Measurements from ENCODE around the gene LRRC63. TPM values are rescaled to one million over a fixed set of nuclear protein-coding genes. Genes with fewer than 3 reads are reported as not detected.

LRRC63 gene
- total RNA-seq, 1 experiment from 2014 or later = not detected

DNA sequence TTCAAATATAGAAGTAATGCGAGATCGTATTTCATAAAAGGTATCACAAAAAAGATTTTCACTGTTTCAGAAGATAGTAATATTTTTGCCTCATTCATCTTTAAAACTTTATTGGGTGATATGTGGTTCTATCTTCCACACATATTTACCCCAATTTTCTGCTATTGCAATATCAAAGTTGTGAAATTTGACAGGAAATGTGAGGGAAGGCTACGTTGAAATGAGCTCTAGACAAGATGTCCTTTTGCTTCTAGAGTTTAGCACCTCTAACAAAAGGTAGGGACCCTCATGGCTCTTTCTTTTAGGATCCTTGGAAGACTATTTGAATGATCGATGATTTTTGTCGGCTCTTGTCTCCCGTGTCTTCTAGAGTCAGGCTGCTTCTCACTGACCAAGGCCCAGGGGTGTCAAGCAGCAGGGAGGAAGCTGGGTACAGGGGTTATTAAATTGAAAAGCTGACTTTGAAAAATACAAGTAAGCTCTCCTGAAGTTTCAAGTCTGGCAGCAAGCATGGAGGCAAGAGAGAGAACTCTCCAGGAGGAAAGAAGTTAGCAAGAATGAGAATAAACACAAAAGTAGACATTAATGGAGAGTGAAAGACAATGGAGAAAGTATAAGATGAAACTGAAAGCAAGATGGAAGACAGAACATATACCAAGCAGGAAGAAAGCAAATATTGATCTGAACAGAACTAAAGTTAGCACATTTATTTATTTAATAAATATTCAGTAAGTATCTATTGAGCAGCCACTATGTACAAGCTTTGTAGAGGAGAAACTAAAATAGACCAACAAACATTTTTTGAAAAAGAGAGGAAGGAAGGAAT is 101.9 kb downstream of the LRRC63 start:
- H3K9me3 Mint-ChIP-seq (ENCODE audit: unreplicated experiment) = peaks cover 11% of the 10 kb centered on the region
- Histone ChIP-seq H3K4me3 (ENCODE audit: low read depth, low read length) (no peak overlapping the region), H3K9me3 (no peaks in the 10 kb centered on the region), H3K36me3 (ENCODE audit: control insufficient read depth, insufficient read depth, low read length) (no peaks in the 10 kb centered on the region), H3K4me1 (no peaks in the 10 kb centered on the region), H3K27me3 (replicated peaks; ENCODE audit: control insufficient read depth, insufficient read depth, low read length) (no peaks in the 10 kb centered on the region)
- no TSS peak for BruUV-seq (replicated peaks)
- peaks cover 7% of the 10 kb centered on the region for H3K4me1 Mint-ChIP-seq (ENCODE audit: low read depth, unreplicated experiment)
- H3K4me3 Mint-ChIP-seq (ENCODE audit: unreplicated experiment) = no peak overlapping the region
- no peaks in the 10 kb centered on the region for H3K36me3 Mint-ChIP-seq (ENCODE audit: insufficient read depth, unreplicated experiment)
- no peaks in the 10 kb centered on the region for H3K27me3 Mint-ChIP-seq (ENCODE audit: insufficient read depth, unreplicated experiment)
- no peak overlapping the region for H3K27ac Mint-ChIP-seq (ENCODE audit: unreplicated experiment)
- ChIA-PET CTCF (no interaction called here), POLR2A (no interaction called here)
- TF ChIP-seq, protein P1, sequence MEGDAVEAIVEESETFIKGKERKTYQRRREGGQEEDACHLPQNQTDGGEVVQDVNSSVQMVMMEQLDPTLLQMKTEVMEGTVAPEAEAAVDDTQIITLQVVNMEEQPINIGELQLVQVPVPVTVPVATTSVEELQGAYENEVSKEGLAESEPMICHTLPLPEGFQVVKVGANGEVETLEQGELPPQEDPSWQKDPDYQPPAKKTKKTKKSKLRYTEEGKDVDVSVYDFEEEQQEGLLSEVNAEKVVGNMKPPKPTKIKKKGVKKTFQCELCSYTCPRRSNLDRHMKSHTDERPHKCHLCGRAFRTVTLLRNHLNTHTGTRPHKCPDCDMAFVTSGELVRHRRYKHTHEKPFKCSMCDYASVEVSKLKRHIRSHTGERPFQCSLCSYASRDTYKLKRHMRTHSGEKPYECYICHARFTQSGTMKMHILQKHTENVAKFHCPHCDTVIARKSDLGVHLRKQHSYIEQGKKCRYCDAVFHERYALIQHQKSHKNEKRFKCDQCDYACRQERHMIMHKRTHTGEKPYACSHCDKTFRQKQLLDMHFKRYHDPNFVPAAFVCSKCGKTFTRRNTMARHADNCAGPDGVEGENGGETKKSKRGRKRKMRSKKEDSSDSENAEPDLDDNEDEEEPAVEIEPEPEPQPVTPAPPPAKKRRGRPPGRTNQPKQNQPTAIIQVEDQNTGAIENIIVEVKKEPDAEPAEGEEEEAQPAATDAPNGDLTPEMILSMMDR (IDR thresholded peaks at IDR 0.05; ENCODE audit: insufficient read depth in 1 of 2, low read depth in 1 of 2, low read length in 1 of 2, severe bottlenecking in 1 of 2, unreplicated experiment in 1 of 2) = no peak
- intact Hi-C loops (cut with micrococcal nuclease; ENCODE audit: unreplicated experiment) = no loop called here
- no peak for DNase-seq

DNA sequence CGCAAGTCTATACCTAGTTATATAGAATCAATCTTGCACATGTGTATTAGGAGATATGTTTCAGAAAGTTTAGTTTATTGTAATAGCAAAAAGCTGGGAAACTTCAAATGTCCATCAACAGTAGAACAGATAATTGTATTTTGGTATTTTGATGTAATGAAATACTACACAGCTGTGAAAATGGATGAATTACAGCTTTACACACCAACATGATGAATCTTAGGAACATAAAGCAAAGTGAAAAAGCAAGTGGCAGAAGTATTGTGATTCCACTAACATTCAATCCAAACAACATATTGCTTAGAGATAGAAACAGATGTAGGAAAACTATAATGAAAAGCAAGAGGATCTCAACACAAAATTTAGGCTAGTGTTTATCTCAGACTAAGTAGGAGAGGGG is 102.9 kb downstream of the LRRC63 start:
- DNase-seq = no peak
- H3K4me3 Mint-ChIP-seq (ENCODE audit: unreplicated experiment) = no peak overlapping the region
- ChIA-PET CTCF (no interaction called here), POLR2A (no interaction called here)
- peaks cover 11% of the 10 kb centered on the region for H3K9me3 Mint-ChIP-seq (ENCODE audit: unreplicated experiment)
- TF ChIP-seq, protein P1 (IDR thresholded peaks at IDR 0.05; ENCODE audit: insufficient read depth in 1 of 2, low read depth in 1 of 2, low read length in 1 of 2, severe bottlenecking in 1 of 2, unreplicated experiment in 1 of 2) = no peak
- Histone ChIP-seq H3K36me3 (ENCODE audit: control insufficient read depth, insufficient read depth, low read length) (no peaks in the 10 kb centered on the region), H3K9me3 (no peaks in the 10 kb centered on the region), H3K4me3 (ENCODE audit: low read depth, low read length) (no peak overlapping the region), H3K4me1 (no peaks in the 10 kb centered on the region), H3K27me3 (replicated peaks; ENCODE audit: control insufficient read depth, insufficient read depth, low read length) (no peaks in the 10 kb centered on the region)
- intact Hi-C loops (cut with micrococcal nuclease; ENCODE audit: unreplicated experiment) = no loop called here
- H3K4me1 Mint-ChIP-seq (ENCODE audit: low read depth, unreplicated experiment) = peaks cover 7% of the 10 kb centered on the region
- no peak overlapping the region for H3K27ac Mint-ChIP-seq (ENCODE audit: unreplicated experiment)
- H3K27me3 Mint-ChIP-seq (ENCODE audit: insufficient read depth, unreplicated experiment) = no peaks in the 10 kb centered on the region
- H3K36me3 Mint-ChIP-seq (ENCODE audit: insufficient read depth, unreplicated experiment) = no peaks in the 10 kb centered on the region
- BruUV-seq (replicated peaks) = no TSS peak

DNA sequence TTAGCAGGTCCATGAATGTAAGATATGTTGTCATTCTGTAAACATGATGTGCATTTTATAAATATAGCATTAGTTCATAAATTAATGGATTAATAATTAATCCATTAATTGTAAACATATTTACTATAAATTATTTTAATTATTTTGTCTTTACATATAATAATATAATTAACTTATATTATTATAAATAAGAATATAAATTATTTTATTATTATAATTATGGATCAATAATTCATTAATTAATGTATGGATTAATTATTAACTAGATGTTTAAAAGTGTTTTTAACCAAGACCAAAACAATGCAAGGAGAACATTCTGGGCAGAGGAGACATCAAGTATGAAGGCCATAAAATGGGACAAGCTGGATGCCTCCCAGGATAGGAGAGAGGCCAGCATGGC is 103.3 kb downstream of the LRRC63 start:
- Mint-ChIP-seq H3K9me3 (ENCODE audit: unreplicated experiment) (peaks cover 11% of the 10 kb centered on the region), H3K4me1 (ENCODE audit: low read depth, unreplicated experiment) (peaks cover 7% of the 10 kb centered on the region), H3K36me3 (ENCODE audit: insufficient read depth, unreplicated experiment) (no peaks in the 10 kb centered on the region), H3K27ac (ENCODE audit: unreplicated experiment) (no peak overlapping the region), H3K4me3 (ENCODE audit: unreplicated experiment) (no peak overlapping the region), H3K27me3 (ENCODE audit: insufficient read depth, unreplicated experiment) (no peaks in the 10 kb centered on the region)
- Histone ChIP-seq H3K9me3 (no peaks in the 10 kb centered on the region), H3K27me3 (replicated peaks; ENCODE audit: control insufficient read depth, insufficient read depth, low read length) (no peaks in the 10 kb centered on the region), H3K4me3 (ENCODE audit: low read depth, low read length) (no peak overlapping the region), H3K36me3 (ENCODE audit: control insufficient read depth, insufficient read depth, low read length) (no peaks in the 10 kb centered on the region), H3K4me1 (no peaks in the 10 kb centered on the region)
- ChIA-PET CTCF (no interaction called here), POLR2A (no interaction called here)
- no TSS peak for BruUV-seq (replicated peaks)
- intact Hi-C loops (cut with micrococcal nuclease; ENCODE audit: unreplicated experiment) = no loop called here
- TF ChIP-seq, protein P1 (IDR thresholded peaks at IDR 0.05; ENCODE audit: insufficient read depth in 1 of 2, low read depth in 1 of 2, low read length in 1 of 2, severe bottlenecking in 1 of 2, unreplicated experiment in 1 of 2) = no peak
- no peak for DNase-seq

All from Caco-2 (cell line).